Urothelium cell line (cell line): ENCODE results near the gene PHLDA1.

ENCODE experiments used
- DNase-seq: peaks from one replicate; pipeline ENCODE4 v3.0.0; 2011; ENCODE audit warnings: low spot score, mixed read lengths
- FAIRE-seq: peaks from 2 replicates; lab custom pipeline; 2011; peaks lifted over from hg19 to GRCh38; lab: Jason Lieb, UNC

Gene PHLDA1

GRCh38 chr12:76038176-76038575 lies 6.6 kb upstream of the PHLDA1 start:
- no peak for DNase-seq
- FAIRE-seq: no peak

GRCh38 chr12:76037130-76038103 lies 5.8 kb upstream of the PHLDA1 start:
- no peak for FAIRE-seq
- peak; percentile 32 for DNase-seq

GRCh38 chr12:76035045-76035444 lies 3.5 kb upstream of the PHLDA1 start:
- no peak for DNase-seq
- no peak for FAIRE-seq

GRCh38 chr12:76033081-76034011 lies 1.8 kb upstream of the PHLDA1 start:
- DNase-seq (no peak), FAIRE-seq (no peak)

- FAIRE-seq (no peak), DNase-seq (peak; percentile 13)
These were observed 736 bp upstream of the PHLDA1 start for GRCh38 chr12:76032043-76032981.

GRCh38 chr12:76031081-76031413 lies 529 bp downstream of the PHLDA1 start:
- FAIRE-seq: no peak
- peak; percentile 16 for DNase-seq

GRCh38 chr12:76030341-76031080 lies 1.1 kb downstream of the PHLDA1 start:
- FAIRE-seq (no peak), DNase-seq (no peak)

- FAIRE-seq (no peak), DNase-seq (no peak)
These were observed 1.6 kb downstream of the PHLDA1 start for GRCh38 chr12:76029982-76030340.

GRCh38 chr12:76028571-76029277 lies 2.9 kb downstream of the PHLDA1 start:
- DNase-seq (no peak), FAIRE-seq (no peak)

GRCh38 chr12:76026643-76027063 lies 4.9 kb downstream of the PHLDA1 start:
- no peak for DNase-seq
- no peak for FAIRE-seq

GRCh38 chr12:76025601-76026575 lies 5.7 kb downstream of the PHLDA1 start:
- no peak for FAIRE-seq

GRCh38 chr12:76024942-76025600 lies 6.5 kb downstream of the PHLDA1 start:
- no peak for FAIRE-seq
- peak; percentile 23 for DNase-seq

More at GRCh38 chr12:76025601-76026575, 5.7 kb downstream of the PHLDA1 start:
- DNase-seq: no peak

- no peak for DNase-seq
- FAIRE-seq: no peak
These were observed 7.3 kb downstream of the PHLDA1 start for GRCh38 chr12:76024102-76024781.

- DNase-seq: no peak
- no peak for FAIRE-seq
These were observed 8.4 kb downstream of the PHLDA1 start for GRCh38 chr12:76023069-76023690.

- no peak for DNase-seq
- FAIRE-seq: no peak
These were observed 9.1 kb downstream of the PHLDA1 start for GRCh38 chr12:76022506-76022905.
